Fibroblast of peridontal ligament (primary cell): ENCODE data around the gene B3GNT5.

Source experiments
- DNase-seq: peaks from one replicate; pipeline ENCODE4 v3.0.0-alpha.2; 2010; ENCODE audit errors: extremely low read depth

Gene B3GNT5

DNA sequence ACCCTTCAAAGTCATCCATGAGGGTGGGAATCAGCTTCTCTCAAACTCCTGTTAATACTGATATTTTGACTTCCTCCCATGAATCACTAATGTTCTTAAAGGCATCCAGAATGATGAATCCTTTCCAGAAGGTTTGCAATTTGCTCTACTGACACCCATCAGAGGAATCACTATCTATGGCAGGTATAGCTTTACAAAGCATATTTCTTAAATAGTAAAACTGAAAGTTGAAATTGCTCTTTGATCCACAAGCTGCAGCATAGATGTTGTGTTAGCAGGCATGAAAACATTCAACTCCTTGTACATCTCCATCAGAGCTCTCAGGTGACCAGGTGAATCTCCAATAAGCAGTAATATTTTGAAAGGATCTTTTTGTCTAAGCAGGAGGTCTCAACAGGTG is 66.3 kb downstream of the B3GNT5 start:
- DNase-seq = no peak
